Frontal cortex (tissue), 4 donors: Measurements from ENCODE around the gene TRIP6. TPM values are rescaled to one million over a fixed set of nuclear protein-coding genes. Genes with fewer than 3 reads are reported as not detected.

Experiments used
- DNase-seq, 2 donors: peaks; one replicate each; pipeline ENCODE4 v3.0.0; 2012; ENCODE audit warnings: low spot score in 2 of 2
- FAIRE-seq: peaks from 2 replicates; lab custom pipeline; 2012; peaks lifted over from hg19 to GRCh38; lab: Jason Lieb, UNC
- total RNA-seq: library from RNA; depleted of rRNA; stranded (reverse); fragments of >200 nt; gene quantifications from one replicate; pipeline ENCODE4 v1.2.3, GENCODE V29; 2014
- donor health status: control.
- donor health status: control.
- donor health status: control.

TRIP6 gene
- total RNA-seq, 1 donor from 2014 or later, result 4.1 TPM

DNA sequence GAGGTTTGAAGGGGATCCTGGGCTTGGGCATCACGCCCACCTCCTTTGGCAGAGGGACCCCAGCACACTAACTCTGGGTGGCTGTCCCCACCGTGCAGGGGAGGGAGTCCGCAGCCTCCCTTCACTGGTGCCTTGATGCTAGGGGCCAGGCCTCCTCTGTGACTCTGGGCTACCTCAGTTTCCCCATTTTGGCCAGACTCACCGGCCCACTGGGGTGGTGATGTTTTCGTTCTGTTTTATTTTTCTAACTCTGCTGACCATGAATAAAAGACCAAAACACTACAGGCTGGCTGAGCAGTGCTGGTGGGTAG is 503 bp upstream of the TRIP6 start:
- DNase-seq (peak in 1 of 2 donors; percentile 39), FAIRE-seq (no peak)

DNA sequence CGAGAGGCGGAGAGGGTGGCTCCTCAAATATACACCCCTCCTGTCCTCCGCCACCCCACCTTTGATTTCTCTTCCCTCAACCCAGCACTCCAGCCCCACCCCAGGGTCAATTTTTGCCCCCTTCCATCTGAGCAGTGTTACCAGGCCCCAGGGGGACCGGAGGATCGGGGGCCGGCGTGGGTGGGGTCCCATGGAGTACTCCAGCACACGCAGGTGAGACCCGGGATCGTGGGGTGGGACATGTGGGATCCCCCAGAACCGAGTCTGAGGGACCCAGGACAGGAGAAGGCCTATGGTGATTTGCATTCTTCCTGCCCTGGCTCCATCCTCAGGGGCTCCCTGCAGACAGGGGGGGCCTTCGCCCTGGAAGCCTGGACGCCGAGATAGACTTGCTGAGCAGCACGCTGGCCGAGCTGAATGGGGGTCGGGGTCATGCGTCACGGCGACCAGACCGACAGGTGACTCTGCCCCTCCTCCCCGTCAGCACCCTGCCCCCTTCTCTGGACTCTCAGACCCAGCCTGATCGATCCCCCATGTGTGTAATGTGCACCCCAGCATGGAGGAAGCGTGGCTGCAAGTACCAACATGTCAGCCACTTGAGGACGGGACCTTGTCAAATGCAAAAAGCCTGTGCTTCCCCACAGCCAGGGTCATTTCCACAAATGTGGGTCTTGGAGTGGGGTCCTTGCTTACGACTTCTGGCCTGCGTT is 744 bp downstream of the TRIP6 start:
- no peak for FAIRE-seq
- no peak for DNase-seq

DNA sequence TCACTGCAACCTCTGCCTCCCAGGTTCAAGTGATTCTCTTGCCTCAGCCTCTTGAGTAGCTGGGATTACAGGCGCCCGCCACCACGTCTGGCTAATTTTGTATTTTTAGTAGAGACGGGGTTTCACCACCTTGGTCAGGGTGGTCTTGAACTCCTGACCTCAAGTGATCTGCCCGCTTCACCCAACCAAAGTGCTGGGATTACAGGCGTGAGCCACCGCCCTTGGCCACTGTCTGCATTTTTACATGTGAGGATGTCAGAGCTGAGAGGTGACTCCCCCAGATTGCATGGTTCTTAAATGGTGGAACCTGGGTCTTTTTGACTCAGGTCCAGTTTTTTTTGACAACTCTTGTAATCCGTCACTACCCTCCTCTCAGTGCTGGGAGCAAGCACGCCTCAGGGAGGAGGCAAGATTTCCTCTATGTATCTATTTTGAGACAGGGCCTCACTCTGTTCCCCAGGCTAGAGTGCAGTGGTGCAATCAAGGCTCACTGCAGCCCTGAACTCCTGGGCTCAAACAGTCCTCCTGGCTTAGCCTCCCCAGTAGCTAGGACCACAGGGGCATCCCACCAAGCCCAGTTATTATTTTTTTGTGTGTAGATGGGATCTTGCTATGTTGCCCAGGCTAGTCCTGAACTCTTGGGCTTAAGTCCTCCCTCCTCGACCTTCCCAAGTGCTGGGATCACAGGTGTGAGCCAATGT is 6.6 kb downstream of the TRIP6 start:
- DNase-seq (no peak), FAIRE-seq (no peak)

DNA sequence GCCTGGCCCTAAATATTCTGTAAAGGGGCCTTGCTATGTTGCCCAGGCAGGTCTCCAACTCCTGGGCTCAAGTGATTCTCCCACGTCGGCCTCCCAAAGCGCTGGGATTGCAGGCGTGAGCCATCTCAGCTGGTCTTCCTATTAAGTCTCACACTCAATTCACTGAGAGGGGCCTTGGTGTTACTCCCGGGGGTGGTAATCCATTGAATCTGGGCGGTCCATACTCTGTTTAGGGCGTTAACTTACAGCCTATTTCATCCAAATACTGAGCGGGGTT is 7.1 kb downstream of the TRIP6 start:
- FAIRE-seq, result no peak
- DNase-seq, result no peak

DNA sequence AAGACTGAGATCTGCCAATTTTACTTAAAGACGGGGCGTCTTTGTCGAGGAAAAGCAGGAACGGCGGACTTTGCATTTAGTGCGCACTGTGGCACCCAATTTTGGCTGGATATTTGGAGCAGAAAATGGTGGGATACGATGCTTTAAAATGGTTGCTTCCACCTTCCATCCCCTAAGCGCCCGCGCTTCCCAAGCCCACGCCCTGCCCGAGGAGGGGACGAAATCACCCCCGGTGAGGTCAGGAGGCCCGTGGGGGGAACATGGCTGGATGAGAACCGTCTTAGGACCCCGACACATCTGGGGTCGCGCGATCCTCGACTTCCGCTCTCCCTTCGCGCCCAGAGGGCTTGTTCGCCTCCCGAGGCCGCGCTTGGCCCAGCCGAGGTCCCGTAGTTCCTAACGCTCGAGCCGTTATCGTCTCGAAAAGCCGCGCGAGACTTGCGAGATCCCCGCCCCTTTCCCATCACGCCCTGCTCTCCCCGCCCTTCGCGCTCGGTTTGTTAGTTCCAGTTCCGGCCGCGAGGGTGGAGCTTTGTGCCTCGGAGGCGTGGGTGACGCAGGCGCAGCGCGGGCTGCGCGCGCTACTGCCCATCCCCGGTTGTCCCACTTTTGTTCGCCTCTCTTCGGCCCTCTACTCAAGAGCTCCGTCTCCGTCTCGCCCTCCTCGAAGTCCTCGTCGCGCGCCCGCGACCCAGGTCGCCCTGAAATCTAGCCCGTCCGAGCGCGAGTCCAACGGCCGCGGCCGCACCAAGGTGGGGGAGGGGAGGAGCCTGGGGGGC is 7.6 kb downstream of the TRIP6 start, which contains the start of gene SRRT:
Gene SRRT, plus strand, starts transcription at position 527 of the 779 bp plus-strand sequence. CDS start 488 bp downstream, outside the sequence.
- FAIRE-seq (no peak), DNase-seq (peak; percentile 99 to 100)

DNA sequence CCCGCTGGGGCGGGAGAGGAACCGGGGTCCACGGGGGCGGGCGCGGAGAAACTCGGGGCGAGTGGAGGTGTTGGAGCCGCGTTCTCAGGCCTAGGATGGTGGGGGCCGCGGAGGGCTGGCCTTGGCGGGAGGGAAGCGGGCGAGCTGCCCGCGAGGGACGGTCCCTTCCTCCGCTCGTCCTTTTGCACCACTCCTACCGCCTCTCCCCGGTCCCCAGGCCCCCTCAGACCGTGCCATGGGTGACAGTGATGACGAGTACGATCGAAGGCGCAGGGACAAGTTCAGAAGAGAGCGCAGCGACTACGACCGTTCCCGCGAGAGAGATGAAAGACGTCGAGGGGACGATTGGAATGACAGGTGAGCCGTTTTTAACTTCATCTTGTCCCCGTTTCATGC is 8.2 kb downstream of the TRIP6 start:
- DNase-seq, result no peak

DNA sequence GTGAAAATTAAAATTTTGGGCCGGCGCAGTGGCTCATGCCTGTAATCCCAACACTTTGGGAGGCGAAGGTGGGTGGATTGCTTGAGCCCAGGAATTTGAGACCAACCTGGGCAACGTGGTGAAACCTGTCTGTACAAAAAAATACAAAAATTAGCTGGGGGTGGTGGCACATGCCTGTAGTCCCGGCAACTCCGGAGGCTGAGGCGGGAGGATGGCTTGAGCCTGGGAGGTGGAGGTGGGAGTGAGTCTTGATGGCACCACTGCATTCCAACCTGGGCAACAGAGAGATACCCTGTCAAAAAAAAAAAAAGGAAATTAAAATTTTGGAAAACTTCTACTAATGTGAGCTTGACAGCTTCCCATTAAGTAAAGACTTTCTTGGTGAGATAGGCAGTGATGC is 10.8 kb downstream of the TRIP6 start:
- DNase-seq (no peak), FAIRE-seq (no peak)

More for the DNA sequence above, 8.2 kb downstream of the TRIP6 start:
- no peak for FAIRE-seq

DNA sequence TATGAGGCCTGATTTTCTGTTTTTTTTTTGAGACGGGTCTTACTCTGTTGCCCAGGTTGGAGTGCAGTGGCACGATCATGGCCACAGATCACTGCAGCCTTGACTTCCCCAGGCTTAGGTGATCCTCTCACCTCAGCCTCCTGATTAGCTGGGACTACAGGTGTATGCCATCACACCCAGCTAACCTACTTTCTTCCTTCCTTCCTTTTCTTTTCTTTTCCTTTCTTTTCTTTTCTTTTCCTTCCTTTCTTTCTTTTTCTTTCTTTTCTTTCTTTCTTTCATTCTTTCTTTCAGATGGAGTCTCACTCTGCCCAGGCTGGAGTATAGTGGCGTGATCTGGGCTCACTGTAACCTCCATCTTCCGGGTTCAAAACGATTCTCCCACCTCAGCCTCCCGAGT is 11.5 kb downstream of the TRIP6 start:
- no peak for FAIRE-seq
- no peak for DNase-seq

DNA sequence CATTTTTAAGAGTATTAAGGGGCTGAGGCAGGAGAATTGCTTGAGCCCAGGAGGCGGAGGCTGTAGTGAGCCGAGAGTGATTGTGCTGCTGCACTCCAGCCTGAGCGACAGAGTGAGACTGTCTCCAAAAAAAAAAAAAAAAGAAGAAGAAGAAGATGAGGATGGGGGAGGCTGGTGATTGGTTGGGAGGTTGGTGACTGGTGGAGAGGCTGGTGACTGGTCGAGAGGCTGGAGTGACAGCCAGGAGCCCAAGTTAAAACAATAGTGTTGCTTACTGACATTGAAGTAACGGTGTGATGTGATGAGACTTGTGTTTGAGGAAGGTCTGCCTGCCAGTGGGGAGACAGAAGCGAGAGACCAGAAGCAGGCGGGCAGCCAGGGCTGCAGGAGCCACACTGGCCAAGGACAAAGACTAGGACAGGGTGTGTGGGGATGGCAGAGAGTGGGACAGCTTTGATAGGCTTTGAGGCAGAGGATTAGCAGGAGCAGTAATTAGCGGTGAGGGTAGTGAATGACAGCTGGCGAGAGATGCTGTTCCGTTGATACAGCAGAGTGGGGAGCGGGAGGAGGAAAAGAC is 12.6 kb downstream of the TRIP6 start:
- DNase-seq, result peak; percentile 56 to 66

DNA sequence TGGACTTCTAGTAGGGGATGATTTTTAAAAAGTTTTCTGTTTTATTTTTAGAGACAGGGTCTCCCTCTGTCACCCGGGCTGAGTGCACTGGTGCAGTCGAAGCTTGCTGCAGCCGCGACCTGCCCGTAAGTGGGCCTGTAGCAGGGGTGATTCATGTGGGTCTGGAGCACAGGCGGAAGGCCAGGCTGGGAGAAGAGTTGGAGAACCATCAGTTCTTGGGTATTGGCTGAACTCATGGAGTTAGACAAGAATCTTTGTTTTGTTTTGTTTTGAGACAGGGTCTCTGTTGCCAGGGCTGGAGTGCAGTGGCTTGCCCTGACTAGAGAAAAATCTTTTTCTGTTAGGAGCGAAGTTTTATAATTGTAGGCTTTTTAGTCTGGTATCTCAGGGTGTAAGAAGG is 13.5 kb downstream of the TRIP6 start:
- DNase-seq (no peak), FAIRE-seq (no peak)

More for the DNA sequence above, 12.6 kb downstream of the TRIP6 start:
- no peak for FAIRE-seq

DNA sequence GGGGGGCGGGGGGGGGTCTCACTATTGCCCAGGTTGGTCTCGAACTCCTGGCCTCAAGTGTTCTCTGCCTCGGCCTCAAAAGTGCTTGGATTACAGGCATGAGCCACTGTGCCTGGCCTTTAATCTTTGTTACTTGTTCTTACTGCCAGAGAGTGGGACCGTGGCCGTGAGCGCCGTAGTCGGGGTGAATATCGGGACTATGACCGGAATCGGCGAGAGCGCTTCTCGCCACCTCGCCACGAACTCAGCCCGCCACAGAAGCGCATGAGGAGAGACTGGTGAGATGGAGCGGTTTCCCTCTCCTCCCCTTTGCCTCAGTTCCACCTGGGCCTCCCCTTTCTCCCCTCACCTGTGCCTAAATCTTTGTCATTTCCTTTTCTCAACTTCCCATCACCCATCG is 13.9 kb downstream of the TRIP6 start:
- FAIRE-seq (no peak), DNase-seq (no peak)

DNA sequence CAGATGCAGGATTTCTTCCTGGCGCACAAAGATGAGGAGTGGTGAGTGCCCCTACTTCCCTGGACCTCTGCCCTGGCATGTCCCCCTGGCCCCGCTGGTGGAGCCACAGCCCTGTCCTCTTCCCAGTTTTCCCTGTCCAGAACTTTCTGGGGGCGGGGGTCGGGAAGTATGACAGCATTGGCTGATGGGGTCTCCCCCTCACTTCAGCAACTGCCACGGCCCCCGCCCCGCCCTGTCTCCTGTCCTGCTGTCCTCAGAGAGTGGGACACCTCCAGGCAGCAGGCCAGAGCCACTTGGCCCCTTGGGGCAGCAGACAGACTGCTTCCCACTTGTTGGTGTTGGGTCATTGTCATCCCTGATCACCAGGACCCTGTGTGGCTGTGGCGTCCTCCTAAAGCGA is 15.0 kb downstream of the TRIP6 start:
- DNase-seq (no peak), FAIRE-seq (no peak)

DNA sequence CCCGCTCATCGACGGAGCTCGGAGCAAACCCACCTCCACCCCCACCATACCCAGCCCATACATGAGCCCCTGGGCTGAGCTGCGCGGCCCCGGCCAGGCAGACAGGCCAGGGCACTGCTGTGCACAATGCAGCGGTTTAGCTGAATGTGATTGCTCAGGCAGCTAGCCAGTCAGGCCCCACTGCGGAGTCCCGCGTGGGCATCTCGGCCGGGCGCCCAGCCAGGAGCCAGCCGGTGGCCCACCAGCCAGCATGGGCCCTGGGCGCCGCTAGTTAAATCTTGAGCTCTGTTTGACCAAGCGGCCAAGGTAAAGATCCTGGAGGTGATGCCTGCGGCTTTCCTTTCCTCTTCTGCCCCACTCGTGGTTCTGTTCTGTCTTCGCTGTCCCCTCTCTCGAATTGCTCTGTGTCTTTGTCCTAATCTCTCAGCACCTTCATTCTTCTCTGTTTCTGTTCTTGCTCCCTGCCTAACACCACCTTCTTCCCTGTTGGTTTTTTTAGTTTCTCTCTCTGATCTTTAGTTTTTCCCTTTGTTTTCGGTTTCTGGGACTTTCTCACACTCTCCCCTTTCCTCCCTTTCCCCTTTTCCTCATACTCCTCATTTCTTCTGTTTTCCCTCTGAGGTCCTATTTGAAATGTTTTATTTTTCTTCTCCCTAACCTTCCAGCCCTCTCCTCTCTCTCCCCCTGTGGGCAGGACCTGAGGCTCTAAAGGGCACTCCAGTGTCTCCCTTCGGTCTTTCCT is 15.8 kb downstream of the TRIP6 start:
- FAIRE-seq, result no peak

DNA sequence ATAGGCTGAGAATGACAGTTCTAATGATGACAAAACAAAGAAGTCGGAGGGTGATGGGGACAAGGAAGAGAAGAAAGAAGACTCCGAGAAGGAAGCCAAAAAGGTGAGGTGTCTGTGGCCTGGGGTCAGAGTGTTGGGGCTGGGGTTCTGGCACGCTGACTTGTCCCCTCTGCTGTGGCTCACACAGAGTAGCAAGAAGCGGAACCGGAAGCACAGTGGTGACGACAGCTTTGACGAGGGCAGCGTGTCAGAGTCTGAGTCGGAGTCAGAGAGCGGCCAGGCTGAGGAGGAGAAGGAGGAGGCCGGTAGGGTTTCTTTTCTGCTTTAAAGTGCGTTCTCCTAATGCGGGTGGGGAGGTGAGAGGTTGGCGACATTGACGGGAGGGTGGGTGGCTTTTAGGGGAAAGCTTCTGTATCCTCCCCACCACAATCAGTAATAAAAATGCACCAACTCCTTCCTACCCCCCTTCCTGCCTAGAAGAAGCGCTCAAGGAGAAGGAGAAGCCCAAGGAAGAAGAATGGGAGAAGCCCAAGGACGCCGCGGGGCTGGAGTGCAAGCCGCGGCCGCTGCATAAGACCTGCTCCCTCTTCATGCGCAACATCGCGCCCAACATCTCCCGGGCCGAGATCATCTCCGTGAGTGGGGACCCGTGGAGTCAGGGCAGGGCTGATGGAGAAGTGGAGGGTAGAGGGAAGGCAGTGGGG is 17.7 kb downstream of the TRIP6 start:
- DNase-seq, result no peak
- FAIRE-seq, result no peak

More for the DNA sequence above, 15.8 kb downstream of the TRIP6 start:
- no peak for DNase-seq

DNA sequence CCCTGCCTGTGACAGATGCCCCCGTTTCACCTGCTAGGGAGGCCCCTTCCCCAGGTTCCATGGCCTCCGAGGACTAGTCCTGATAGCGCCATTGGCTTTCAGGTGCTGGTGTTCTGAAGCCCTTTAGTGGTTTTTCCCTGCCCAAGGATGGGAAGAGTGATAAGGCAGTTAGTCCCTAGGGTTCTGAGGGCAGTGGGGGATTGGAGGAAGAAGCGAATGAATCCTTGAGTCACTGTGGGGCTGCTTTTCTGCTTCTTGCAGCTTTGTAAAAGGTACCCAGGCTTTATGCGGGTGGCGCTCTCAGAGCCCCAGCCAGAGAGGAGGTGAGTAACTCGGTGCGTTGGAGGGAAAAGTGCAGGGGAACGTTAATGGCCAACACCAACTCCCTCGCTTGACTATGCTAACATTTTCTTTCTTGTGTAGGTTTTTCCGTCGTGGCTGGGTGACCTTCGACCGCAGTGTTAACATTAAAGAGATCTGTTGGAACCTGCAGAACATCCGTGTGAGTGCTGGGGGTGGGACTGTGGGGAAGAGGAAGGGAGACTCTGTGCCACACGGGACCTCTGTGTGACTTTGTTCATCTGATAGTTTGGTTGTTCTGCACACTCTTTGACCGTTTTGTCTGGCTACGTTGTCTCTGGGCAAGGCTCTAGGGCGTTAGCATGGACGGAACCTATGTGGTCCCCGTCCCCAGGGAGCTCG is 18.4 kb downstream of the TRIP6 start:
- no peak for FAIRE-seq
- no peak for DNase-seq

DNA sequence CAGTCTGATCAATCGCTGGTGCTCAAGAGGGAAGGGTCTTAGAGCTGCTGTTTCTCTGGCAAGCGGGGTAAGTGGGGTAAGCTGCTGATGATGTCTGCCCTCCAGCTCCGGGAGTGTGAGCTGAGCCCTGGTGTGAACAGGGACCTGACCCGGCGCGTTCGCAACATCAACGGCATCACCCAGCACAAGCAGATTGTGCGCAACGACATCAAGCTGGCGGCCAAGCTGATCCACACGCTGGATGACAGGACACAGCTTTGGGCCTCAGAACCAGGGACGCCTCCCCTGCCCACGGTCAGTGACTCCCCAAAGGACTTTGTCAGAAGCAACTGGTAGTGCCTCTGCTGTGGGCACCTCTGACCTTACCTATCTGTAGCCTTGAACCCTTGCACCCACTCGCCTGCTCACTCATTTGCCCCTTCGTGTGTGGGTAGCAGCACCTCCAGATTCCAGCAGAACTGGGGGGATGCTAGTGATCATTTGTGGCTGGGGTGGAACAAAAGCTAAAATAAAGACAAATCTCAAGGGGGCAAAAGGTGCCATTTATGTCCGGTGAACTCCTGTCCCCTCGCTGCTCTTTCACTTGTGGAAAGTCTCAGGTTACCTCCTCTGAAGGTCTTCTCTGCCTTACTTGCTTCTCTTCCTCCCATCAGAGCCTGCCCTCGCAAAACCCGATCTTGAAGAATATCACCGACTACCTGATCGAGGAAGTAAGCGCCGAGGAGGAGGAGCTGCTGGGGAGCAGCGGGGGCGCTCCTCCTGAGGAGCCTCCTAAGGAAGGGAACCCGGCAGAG is 19.2 kb downstream of the TRIP6 start:
- FAIRE-seq (no peak), DNase-seq (no peak)

DNA sequence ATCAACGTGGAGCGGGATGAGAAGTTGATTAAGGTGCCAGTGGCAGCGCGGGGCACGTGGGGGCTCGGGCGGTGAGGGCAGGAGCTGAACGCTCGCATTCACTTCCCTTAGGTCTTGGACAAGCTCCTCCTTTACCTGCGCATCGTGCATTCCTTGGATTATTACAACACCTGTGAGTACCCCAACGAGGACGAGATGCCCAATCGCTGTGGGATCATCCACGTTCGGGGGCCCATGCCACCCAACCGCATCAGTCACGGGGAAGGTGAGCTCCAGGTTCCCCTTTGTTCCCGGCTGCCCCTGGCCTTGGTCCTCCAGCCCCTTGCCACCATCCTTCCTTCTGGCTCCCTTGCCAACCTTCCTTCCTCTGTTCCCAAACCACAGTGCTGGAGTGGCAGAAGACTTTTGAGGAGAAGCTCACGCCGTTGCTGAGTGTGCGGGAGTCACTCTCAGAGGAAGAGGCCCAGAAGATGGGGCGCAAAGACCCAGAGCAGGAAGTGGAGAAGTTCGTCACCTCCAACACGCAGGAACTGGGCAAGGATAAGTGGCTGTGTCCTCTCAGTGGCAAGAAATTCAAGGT is 19.8 kb downstream of the TRIP6 start:
- no peak for DNase-seq
- FAIRE-seq, result no peak
